Ishikawa (cell line): Measurements from ENCODE around the gene CDH13.

Experiments used
- CEBPB ChIP-seq: IDR thresholded peaks from 2 replicates; pipeline ENCODE4 v1.6.1; 2012
- CREB1 ChIP-seq: IDR thresholded peaks from 2 replicates; pipeline ENCODE4 v1.6.1; 2012; ENCODE audit warnings: low read depth
- EGR1 ChIP-seq: IDR thresholded peaks from 2 replicates; pipeline ENCODE4 v1.6.1; 2012
- EP300 ChIP-seq: IDR thresholded peaks from 2 replicates; pipeline ENCODE4 v1.6.1; 2012; ENCODE audit warnings: borderline replicate concordance
- FOXM1 ChIP-seq: IDR thresholded peaks from 2 replicates; pipeline ENCODE4 v1.6.1; 2012; ENCODE audit warnings: low read depth, borderline replicate concordance
- NFIC ChIP-seq: IDR thresholded peaks from 2 replicates; pipeline ENCODE4 v1.6.1; 2012
- RAD21 ChIP-seq: IDR thresholded peaks from 2 replicates; pipeline ENCODE4 v1.6.1; 2012; ENCODE audit warnings: low read depth
- TAF1 ChIP-seq: IDR thresholded peaks from 2 replicates; pipeline ENCODE4 v1.6.1; 2012; ENCODE audit warnings: low read depth, mild to moderate bottlenecking
- TCF12 ChIP-seq: IDR thresholded peaks from 2 replicates; pipeline ENCODE4 v1.6.1; 2012; ENCODE audit warnings: low read depth
- TEAD4 ChIP-seq: IDR thresholded peaks from 2 replicates; pipeline ENCODE4 v1.6.1; 2012
- YY1 ChIP-seq: IDR thresholded peaks from 2 replicates; pipeline ENCODE4 v1.6.1; 2012; ENCODE audit warnings: low read depth
- ZBTB7A ChIP-seq: IDR thresholded peaks from 2 replicates; pipeline ENCODE4 v1.6.1; 2012; ENCODE audit warnings: low read depth
- TF ChIP-seq, protein P1 (sequence below): IDR thresholded peaks from 2 replicates; pipeline ENCODE4 v1.6.1; 2012
- TF ChIP-seq, protein P2 (sequence below): IDR thresholded peaks from 2 replicates; pipeline ENCODE4 v1.6.1; 2012
- TF ChIP-seq, protein P3 (sequence below): IDR thresholded peaks from 2 replicates; pipeline ENCODE4 v1.6.1; 2012; ENCODE audit warnings: low read depth, mild to moderate bottlenecking

CDH13 gene

DNA sequence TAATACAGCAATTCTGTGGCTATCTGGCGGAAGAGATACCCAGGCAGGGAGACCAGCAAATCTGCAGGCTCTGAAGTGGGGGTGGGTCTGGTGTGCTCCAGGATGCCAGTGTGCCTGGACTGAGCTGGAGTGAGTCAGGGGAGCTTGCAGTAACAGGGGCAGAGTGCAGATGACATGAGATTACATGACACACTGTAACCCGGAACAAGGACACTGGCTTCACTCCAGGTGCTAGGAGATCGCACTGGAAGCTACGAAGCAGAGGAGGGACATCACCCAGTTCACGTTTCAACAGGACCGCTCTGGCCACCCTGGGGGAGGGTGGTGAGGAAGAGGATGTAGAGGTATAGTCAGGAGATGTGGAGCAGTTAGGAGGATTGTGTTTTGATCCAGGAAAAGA is 475.6 kb downstream of the CDH13 start:
- TF ChIP-seq TCF12 (no peak), NFIC (no peak), CEBPB (no peak), YY1 (no peak), EGR1 (no peak), TEAD4 (no peak), RAD21 (no peak), EP300 (no peak), CREB1 (no peak), TAF1 (no peak), ZBTB7A (no peak), FOXM1 (no peak)
- TF ChIP-seq, protein P1, sequence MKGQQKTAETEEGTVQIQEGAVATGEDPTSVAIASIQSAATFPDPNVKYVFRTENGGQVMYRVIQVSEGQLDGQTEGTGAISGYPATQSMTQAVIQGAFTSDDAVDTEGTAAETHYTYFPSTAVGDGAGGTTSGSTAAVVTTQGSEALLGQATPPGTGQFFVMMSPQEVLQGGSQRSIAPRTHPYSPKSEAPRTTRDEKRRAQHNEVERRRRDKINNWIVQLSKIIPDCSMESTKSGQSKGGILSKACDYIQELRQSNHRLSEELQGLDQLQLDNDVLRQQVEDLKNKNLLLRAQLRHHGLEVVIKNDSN: no peak
- TF ChIP-seq, protein P2, sequence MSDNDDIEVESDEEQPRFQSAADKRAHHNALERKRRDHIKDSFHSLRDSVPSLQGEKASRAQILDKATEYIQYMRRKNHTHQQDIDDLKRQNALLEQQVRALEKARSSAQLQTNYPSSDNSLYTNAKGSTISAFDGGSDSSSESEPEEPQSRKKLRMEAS: no peak
- TF ChIP-seq, protein P3, sequence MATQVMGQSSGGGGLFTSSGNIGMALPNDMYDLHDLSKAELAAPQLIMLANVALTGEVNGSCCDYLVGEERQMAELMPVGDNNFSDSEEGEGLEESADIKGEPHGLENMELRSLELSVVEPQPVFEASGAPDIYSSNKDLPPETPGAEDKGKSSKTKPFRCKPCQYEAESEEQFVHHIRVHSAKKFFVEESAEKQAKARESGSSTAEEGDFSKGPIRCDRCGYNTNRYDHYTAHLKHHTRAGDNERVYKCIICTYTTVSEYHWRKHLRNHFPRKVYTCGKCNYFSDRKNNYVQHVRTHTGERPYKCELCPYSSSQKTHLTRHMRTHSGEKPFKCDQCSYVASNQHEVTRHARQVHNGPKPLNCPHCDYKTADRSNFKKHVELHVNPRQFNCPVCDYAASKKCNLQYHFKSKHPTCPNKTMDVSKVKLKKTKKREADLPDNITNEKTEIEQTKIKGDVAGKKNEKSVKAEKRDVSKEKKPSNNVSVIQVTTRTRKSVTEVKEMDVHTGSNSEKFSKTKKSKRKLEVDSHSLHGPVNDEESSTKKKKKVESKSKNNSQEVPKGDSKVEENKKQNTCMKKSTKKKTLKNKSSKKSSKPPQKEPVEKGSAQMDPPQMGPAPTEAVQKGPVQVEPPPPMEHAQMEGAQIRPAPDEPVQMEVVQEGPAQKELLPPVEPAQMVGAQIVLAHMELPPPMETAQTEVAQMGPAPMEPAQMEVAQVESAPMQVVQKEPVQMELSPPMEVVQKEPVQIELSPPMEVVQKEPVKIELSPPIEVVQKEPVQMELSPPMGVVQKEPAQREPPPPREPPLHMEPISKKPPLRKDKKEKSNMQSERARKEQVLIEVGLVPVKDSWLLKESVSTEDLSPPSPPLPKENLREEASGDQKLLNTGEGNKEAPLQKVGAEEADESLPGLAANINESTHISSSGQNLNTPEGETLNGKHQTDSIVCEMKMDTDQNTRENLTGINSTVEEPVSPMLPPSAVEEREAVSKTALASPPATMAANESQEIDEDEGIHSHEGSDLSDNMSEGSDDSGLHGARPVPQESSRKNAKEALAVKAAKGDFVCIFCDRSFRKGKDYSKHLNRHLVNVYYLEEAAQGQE: no peak

DNA sequence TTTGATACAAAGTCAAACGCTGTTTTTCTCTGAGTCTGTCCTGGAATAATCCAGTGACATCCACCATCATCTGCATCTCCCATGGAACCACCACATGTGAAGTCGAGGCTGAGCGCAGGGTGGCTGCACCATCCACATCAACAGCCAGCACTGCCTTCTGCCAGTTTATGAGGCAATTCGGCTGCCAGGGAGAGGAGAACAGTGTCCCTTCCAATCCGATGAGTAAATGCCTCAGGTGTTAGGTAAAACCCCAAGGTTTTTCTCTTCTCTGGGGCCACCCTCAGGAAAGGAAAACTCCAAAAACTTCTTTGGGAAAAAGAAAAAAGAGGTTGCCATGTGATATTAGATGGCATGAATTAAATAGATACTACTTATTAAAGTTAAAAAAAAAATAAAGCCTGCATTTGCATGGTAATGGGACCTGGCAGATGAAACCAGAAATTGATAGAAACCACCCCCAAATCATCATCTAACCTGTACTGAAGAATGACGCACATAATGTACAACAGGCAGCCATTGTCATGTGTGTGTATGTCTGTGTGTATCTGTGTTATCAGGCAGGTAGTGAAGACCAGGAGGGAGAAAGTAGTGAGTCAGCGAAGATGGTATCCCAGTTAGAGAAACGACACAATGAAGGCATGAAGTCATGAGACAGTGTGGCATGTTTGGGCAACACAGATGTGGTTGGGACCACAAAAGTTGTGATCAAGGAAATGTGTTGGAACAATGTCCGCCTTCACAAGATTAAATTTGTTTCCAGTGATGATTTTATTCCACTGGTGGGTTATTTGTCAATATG is 478.7 kb downstream of the CDH13 start:
- no peak for TF ChIP-seq FOXM1

DNA sequence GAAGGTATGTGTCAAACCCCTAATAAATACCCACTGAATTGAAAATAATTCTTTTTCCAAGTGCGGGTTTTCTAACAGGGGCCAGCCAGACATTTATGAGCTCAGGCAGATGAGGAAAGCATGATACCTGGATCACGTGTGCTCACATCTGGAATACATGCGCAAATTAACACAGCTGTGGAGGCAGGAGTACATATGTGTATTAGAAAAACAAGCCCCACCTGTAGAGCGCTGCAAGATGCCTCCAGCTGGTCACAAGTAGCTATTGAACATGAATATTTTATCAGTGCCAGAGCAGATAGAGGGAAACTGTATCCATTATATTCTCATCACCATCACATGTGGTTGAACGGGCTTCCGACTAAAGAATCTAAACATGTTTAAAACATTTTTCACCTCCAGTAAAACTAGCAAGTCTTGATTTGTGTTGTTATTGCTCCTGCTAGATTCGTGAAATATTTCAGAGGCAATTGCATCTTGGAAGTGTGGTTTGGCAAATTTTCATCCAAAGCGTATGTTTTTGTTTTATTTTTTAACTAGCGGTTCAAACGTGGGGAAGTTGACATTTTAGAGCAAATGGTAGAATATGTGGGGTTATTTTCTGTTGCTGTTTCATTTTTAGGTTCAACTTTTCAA is 482.8 kb downstream of the CDH13 start:
- TF ChIP-seq ZBTB7A: no peak
- TF ChIP-seq NFIC: no peak
- no peak for TF ChIP-seq FOXM1
- TF ChIP-seq TCF12: no peak
- TF ChIP-seq, protein P2: no peak
- TF ChIP-seq TEAD4: no peak
- no peak for TF ChIP-seq YY1
- no peak for TF ChIP-seq EP300
- TF ChIP-seq, protein P3: no peak
- TF ChIP-seq EGR1: no peak
- no peak for TF ChIP-seq CREB1
- TF ChIP-seq RAD21: no peak

DNA sequence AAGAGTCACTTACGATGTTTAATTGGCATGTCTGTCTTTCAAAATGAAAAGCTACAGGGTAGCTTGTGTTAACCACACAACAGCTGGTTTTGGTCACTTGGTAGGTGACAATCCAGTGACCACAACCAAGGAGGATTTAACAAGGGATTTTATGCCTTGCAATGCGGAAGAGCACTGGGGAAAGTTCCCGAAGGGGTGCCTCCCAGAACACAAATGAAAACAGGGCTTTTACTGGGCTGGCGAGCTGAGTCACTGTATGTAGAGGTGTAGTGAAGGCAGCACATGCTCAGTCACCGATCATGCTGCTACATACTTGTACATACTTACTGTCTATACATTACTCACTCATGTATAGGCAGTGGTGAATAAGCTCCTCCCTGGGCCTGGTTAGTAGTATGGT is 483.5 kb downstream of the CDH13 start:
- TF ChIP-seq FOXM1 (no peak), TAF1 (no peak), TEAD4 (no peak), NFIC (no peak), CEBPB (no peak), ZBTB7A (no peak), YY1 (no peak), TCF12 (no peak), EP300 (no peak), CREB1 (no peak), EGR1 (no peak), RAD21 (no peak)
- TF ChIP-seq, protein P3: no peak
- TF ChIP-seq, protein P2: no peak
- TF ChIP-seq, protein P1: no peak
